ENCODE measurements around the gene IGF2BP1.
"Not testable (repeated sequence)": the region's sequence is repeated elsewhere in the genome, so short reads cannot be mapped to it uniquely, and the experiment has no call there.

The IGF2BP1 gene

GRCh38 chr17:49002331-49002730 is 5.1 kb downstream of the IGF2BP1 start:
- TF ChIP-seq CTCF (IDR thresholded peaks at IDR 0.05; ENCODE audit: low read depth, low read length), result no peak
- H3K4me3 ChIP-seq (ENCODE audit: low read depth, low read length), result no peak overlapping the region
- no peaks in the 10 kb centered on the region for H3K9me3 ChIP-seq (ENCODE audit: severe bottlenecking)
- H3K27ac ChIP-seq, result no peak overlapping the region
- peaks cover 88% of the 10 kb centered on the region for H3K36me3 ChIP-seq
- no peaks in the 10 kb centered on the region for H3K27me3 ChIP-seq (ENCODE audit: insufficient read depth, low read depth, severe bottlenecking)
- no peak for DNase-seq

- Histone ChIP-seq H3K4me3 (ENCODE audit: low read depth, low read length) (no peak overlapping the region), H3K27me3 (ENCODE audit: insufficient read depth, low read depth, severe bottlenecking) (no peaks in the 10 kb centered on the region), H3K27ac (no peak overlapping the region), H3K9me3 (ENCODE audit: severe bottlenecking) (no peaks in the 10 kb centered on the region), H3K36me3 (peaks cover 88% of the 10 kb centered on the region)
- no peak for DNase-seq
- no peak for TF ChIP-seq CTCF (IDR thresholded peaks at IDR 0.05; ENCODE audit: low read depth, low read length)
Measured at GRCh38 chr17:49002766-49003165, 5.6 kb downstream of the IGF2BP1 start.

- Histone ChIP-seq H3K4me3 (ENCODE audit: low read depth, low read length) (no peak overlapping the region), H3K36me3 (peaks cover 86% of the 10 kb centered on the region), H3K9me3 (ENCODE audit: severe bottlenecking) (no peaks in the 10 kb centered on the region), H3K27me3 (ENCODE audit: insufficient read depth, low read depth, severe bottlenecking) (no peaks in the 10 kb centered on the region), H3K27ac (no peak overlapping the region)
- TF ChIP-seq CTCF (IDR thresholded peaks at IDR 0.05; ENCODE audit: low read depth, low read length), result no peak
- no peak for DNase-seq
Measured at GRCh38 chr17:49003557-49004511, 6.6 kb downstream of the IGF2BP1 start.

- H3K4me3 ChIP-seq (ENCODE audit: low read depth, low read length), result no peak overlapping the region
- H3K27me3 ChIP-seq (ENCODE audit: insufficient read depth, low read depth, severe bottlenecking), result no peaks in the 10 kb centered on the region
- no peak for DNase-seq
- no peak for TF ChIP-seq CTCF (IDR thresholded peaks at IDR 0.05; ENCODE audit: low read depth, low read length)
- H3K9me3 ChIP-seq (ENCODE audit: severe bottlenecking), result no peaks in the 10 kb centered on the region
- H3K36me3 ChIP-seq, result peaks cover 89% of the 10 kb centered on the region
- no peak overlapping the region for H3K27ac ChIP-seq
Measured at GRCh38 chr17:49005140-49005539, 8.0 kb downstream of the IGF2BP1 start.

GRCh38 chr17:49008908-49009307 is 11.7 kb downstream of the IGF2BP1 start:
- DNase-seq; H3K9me3 ChIP-seq (ENCODE audit: severe bottlenecking); H3K4me3 ChIP-seq (ENCODE audit: low read depth, low read length); H3K27ac ChIP-seq; H3K27me3 ChIP-seq (ENCODE audit: insufficient read depth, low read depth, severe bottlenecking): not testable (repeated sequence)
- H3K36me3 ChIP-seq, result peaks cover 90% of the 10 kb centered on the region

GRCh38 chr17:49012769-49013255 is 15.6 kb downstream of the IGF2BP1 start:
- Histone ChIP-seq H3K27me3 (ENCODE audit: insufficient read depth, low read depth, severe bottlenecking) (no peaks in the 10 kb centered on the region), H3K9me3 (ENCODE audit: severe bottlenecking) (no peaks in the 10 kb centered on the region), H3K4me3 (ENCODE audit: low read depth, low read length) (no peak overlapping the region), H3K27ac (no peak overlapping the region), H3K36me3 (peaks cover 78% of the 10 kb centered on the region)
- no peak for DNase-seq
- TF ChIP-seq CTCF (IDR thresholded peaks at IDR 0.05; ENCODE audit: low read depth, low read length), result no peak

Measured in WERI-Rb-1 (cell line).